Caco-2 (cell line): Measurements from ENCODE around the gene CHST14. TPM values are rescaled to one million over a fixed set of nuclear protein-coding genes. Genes with fewer than 3 reads are reported as not detected.

Experiments
- BruUV-seq: library from RNA; stranded (reverse); fragments of 400-500 nt; replicated peaks from 2 replicates; lab custom pipeline; 2021; lab: Mats Ljungman, UMichigan
- CTCF ChIA-PET: fragments of 300-600 bp; sonication (Branson Sonifier 250); formaldehyde crosslinking; loops from one replicate; lab custom pipeline; 2022; ENCODE audit warnings: antibody characterized with exemption; lab: Charles Lee
- POLR2A ChIA-PET: fragments of 300-600 bp; sonication (Branson Sonifier 250); formaldehyde crosslinking; loops from one replicate; lab custom pipeline; 2022; ENCODE audit warnings: antibody characterized with exemption; lab: Charles Lee
- DNase-seq, 2 experiments: peaks; one replicate each; pipeline versions ENCODE4 v3.0.0 to v3.0.0-alpha.2; 2020 to 2022
- H3K27me3 ChIP-seq: replicated peaks from 2 replicates; pipeline ENCODE4 v1.6.0; 2011; ENCODE audit warnings: low read length; ENCODE audit not compliant: control insufficient read depth, insufficient read depth
- H3K36me3 ChIP-seq: 2 replicates; pipeline ENCODE4 v1.5.1; 2011; ENCODE audit warnings: low read length; ENCODE audit not compliant: control insufficient read depth, insufficient read depth
- H3K4me1 ChIP-seq: fragments of 250-450 bp; sonication (Bioruptor Pico); 2 replicates; pipeline ENCODE4 v1.5.1; 2020; ENCODE audit warnings: mild to moderate bottlenecking
- H3K4me3 ChIP-seq: 2 replicates; pipeline ENCODE4 v1.5.1; 2011; ENCODE audit warnings: low read depth, mild to moderate bottlenecking, control low read depth, low read length
- H3K9me3 ChIP-seq: fragments of 250-450 bp; sonication (Bioruptor Pico); 2 replicates; pipeline ENCODE4 v1.5.1; 2020; ENCODE audit warnings: mild to moderate bottlenecking, moderate library complexity
- H3K27ac Mint-ChIP-seq: one replicate; pipeline ENCODE4 v1.8.0; 2022; ENCODE audit warnings: mixed read lengths; ENCODE audit not compliant: unreplicated experiment
- H3K27me3 Mint-ChIP-seq: one replicate; pipeline ENCODE4 v1.8.0; 2022; ENCODE audit warnings: mixed read lengths; ENCODE audit not compliant: insufficient read depth, unreplicated experiment
- H3K36me3 Mint-ChIP-seq: one replicate; pipeline ENCODE4 v1.8.0; 2022; ENCODE audit warnings: mild to moderate bottlenecking, mixed read lengths; ENCODE audit not compliant: insufficient read depth, unreplicated experiment
- H3K4me1 Mint-ChIP-seq: one replicate; pipeline ENCODE4 v1.8.0; 2022; ENCODE audit warnings: low read depth, mixed read lengths; ENCODE audit not compliant: unreplicated experiment
- H3K4me3 Mint-ChIP-seq: one replicate; pipeline ENCODE4 v1.8.0; 2022; ENCODE audit warnings: mild to moderate bottlenecking, moderate library complexity, mixed read lengths; ENCODE audit not compliant: unreplicated experiment
- H3K9me3 Mint-ChIP-seq: one replicate; pipeline ENCODE4 v1.8.0; 2022; ENCODE audit warnings: mixed read lengths; ENCODE audit not compliant: unreplicated experiment
- intact Hi-C: fragments of 100-400 bp; cut with micrococcal nuclease; formaldehyde crosslinking; loops from one replicate; pipeline ENCODE4 v1.10.0; 2022; ENCODE audit not compliant: unreplicated experiment
- total RNA-seq: library from RNA; stranded (reverse); gene quantifications from 2 replicates; pipeline ENCODE4 v1.2.3, GENCODE V29; 2022
- TF ChIP-seq, protein P1 (sequence below), 2 experiments: fragments of 200-600 bp in 1 of 2; IDR thresholded peaks; 1 replicate in 1 of 2; 2 replicates in 1 of 2; pipeline versions ENCODE4 v1.5.1 to v1.8.0; 2011 to 2022; ENCODE audit warnings: antibody characterized with exemption in 1 of 2, control low read depth in 1 of 2, inconsistent platforms in 1 of 2, low read depth in 1 of 2, low read length in 1 of 2, mild to moderate bottlenecking in 1 of 2, moderate library complexity in 1 of 2; ENCODE audit not compliant: insufficient read depth in 1 of 2, severe bottlenecking in 1 of 2, unreplicated experiment in 1 of 2

CHST14 gene
- total RNA-seq, 1 experiment from 2014 or later: 19.6 TPM

DNA sequence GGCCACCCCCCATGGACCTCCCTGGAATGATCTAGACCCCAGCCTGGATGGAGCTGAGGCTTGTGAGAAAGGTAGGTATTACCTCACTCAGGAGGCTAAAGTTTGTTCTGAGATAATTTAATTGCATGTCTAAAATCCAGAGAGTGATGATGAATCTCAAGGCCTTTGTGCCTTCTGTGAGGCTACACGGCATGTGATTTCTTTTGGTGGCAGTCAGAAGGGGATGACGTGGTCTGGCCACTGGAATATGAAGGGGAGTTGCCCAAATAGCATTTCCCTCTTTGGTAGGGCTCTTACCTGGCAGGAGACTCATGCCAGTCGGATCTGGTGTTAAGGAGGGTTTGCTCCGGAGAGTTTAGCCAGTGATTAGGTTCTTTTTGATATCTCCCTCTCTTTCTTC, 27.5 kb upstream of the CHST14 start:
- no peaks in the 10 kb centered on the region for H3K36me3 ChIP-seq
- no peak for DNase-seq
- peaks cover 19% of the 10 kb centered on the region for H3K4me1 Mint-ChIP-seq
- peaks cover 11% of the 10 kb centered on the region for H3K4me1 ChIP-seq
- CTCF ChIA-PET: no interaction called here
- peaks cover 16% of the 10 kb centered on the region for H3K36me3 Mint-ChIP-seq
- no peak overlapping the region for H3K27ac Mint-ChIP-seq
- peak overlapping the region; percentile 79 for H3K4me3 Mint-ChIP-seq
- no peaks in the 10 kb centered on the region for H3K9me3 Mint-ChIP-seq
- H3K27me3 ChIP-seq: no peaks in the 10 kb centered on the region
- H3K9me3 ChIP-seq: no peaks in the 10 kb centered on the region
- TF ChIP-seq, protein P1, sequence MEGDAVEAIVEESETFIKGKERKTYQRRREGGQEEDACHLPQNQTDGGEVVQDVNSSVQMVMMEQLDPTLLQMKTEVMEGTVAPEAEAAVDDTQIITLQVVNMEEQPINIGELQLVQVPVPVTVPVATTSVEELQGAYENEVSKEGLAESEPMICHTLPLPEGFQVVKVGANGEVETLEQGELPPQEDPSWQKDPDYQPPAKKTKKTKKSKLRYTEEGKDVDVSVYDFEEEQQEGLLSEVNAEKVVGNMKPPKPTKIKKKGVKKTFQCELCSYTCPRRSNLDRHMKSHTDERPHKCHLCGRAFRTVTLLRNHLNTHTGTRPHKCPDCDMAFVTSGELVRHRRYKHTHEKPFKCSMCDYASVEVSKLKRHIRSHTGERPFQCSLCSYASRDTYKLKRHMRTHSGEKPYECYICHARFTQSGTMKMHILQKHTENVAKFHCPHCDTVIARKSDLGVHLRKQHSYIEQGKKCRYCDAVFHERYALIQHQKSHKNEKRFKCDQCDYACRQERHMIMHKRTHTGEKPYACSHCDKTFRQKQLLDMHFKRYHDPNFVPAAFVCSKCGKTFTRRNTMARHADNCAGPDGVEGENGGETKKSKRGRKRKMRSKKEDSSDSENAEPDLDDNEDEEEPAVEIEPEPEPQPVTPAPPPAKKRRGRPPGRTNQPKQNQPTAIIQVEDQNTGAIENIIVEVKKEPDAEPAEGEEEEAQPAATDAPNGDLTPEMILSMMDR (IDR thresholded peaks at IDR 0.05; ENCODE audit: insufficient read depth in 1 of 2, low read depth in 1 of 2, low read length in 1 of 2, severe bottlenecking in 1 of 2, unreplicated experiment in 1 of 2): no peak
- H3K27me3 Mint-ChIP-seq: no peaks in the 10 kb centered on the region
- H3K4me3 ChIP-seq: no peak overlapping the region
- POLR2A ChIA-PET: no interaction called here
- intact Hi-C loops: no loop called here
- no TSS peak for BruUV-seq

DNA sequence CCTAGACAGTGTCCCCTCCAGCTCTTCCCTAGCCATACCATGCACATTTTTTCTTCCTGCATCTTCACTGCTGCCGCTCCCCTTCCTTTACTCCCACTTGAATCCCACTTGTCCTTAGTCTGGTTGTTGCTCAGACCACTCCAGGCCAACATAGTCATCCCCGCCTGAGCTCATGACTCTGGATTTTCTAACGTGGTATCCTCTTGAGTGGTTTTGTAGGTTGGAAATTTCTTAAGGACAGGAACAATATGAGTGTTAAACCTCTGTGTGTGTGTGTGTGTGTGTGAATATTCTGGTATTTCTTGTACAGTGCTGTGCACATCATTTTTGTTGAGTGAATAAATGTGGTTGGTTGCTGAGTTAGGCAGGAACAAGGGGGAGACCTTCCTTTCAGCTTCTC, 26.9 kb upstream of the CHST14 start:
- H3K4me1 ChIP-seq: peaks cover 11% of the 10 kb centered on the region
- H3K9me3 Mint-ChIP-seq: no peaks in the 10 kb centered on the region
- no peaks in the 10 kb centered on the region for H3K36me3 ChIP-seq
- no TSS peak for BruUV-seq
- peak overlapping the region; percentile 11 for H3K27ac Mint-ChIP-seq
- peaks cover 19% of the 10 kb centered on the region for H3K4me1 Mint-ChIP-seq
- no peaks in the 10 kb centered on the region for H3K9me3 ChIP-seq
- H3K4me3 ChIP-seq: no peak overlapping the region
- ChIA-PET POLR2A (no interaction called here), CTCF (no interaction called here)
- TF ChIP-seq, protein P1 (IDR thresholded peaks at IDR 0.05; ENCODE audit: insufficient read depth in 1 of 2, low read depth in 1 of 2, low read length in 1 of 2, severe bottlenecking in 1 of 2, unreplicated experiment in 1 of 2): no peak
- no peaks in the 10 kb centered on the region for H3K27me3 ChIP-seq
- H3K36me3 Mint-ChIP-seq: peaks cover 16% of the 10 kb centered on the region
- peak overlapping the region; percentile 79 for H3K4me3 Mint-ChIP-seq
- no peak for DNase-seq
- intact Hi-C loops: no loop called here
- no peaks in the 10 kb centered on the region for H3K27me3 Mint-ChIP-seq

DNA sequence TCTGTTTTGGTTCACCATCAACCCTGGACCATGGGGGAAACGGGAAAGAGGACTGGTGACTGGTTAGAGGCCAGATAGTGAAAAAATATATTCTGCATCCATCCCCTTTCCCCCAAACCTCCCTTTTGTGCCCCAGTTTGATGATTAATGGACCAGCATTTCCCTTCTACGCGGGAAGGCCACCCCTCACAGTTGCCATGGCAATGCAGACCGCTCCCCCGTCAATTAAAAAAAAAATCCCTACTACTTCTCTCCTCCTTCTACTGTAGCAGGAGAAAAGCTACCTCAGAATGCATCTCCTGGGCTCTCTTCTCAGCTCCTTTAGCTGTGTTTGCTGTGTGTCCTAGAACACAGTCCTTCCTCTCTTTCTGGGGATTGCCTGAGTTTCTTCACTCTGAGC, 26.0 kb upstream of the CHST14 start:
- no peaks in the 10 kb centered on the region for H3K36me3 ChIP-seq
- BruUV-seq: no TSS peak
- H3K4me1 Mint-ChIP-seq: peaks cover 18% of the 10 kb centered on the region
- no peaks in the 10 kb centered on the region for H3K9me3 Mint-ChIP-seq
- H3K4me3 Mint-ChIP-seq: no peak overlapping the region
- TF ChIP-seq, protein P1 (IDR thresholded peaks at IDR 0.05; ENCODE audit: insufficient read depth in 1 of 2, low read depth in 1 of 2, low read length in 1 of 2, severe bottlenecking in 1 of 2, unreplicated experiment in 1 of 2): no peak
- H3K27me3 Mint-ChIP-seq: no peaks in the 10 kb centered on the region
- ChIA-PET POLR2A (interaction anchor here (0.6 kb wide), 3 partner anchors 9 to 299 kb away, joined by 8 to 9 read pairs (median 9); no protein-coding TSS in a partner anchor), CTCF (no interaction called here)
- peaks cover 11% of the 10 kb centered on the region; the same call in 1 of the 2 replicates for H3K4me1 ChIP-seq
- no peak overlapping the region for H3K27ac Mint-ChIP-seq
- DNase-seq: no peak
- H3K27me3 ChIP-seq: no peaks in the 10 kb centered on the region
- intact Hi-C loops: no loop called here
- no peaks in the 10 kb centered on the region for H3K9me3 ChIP-seq
- H3K4me3 ChIP-seq: no peak overlapping the region
- peaks cover 16% of the 10 kb centered on the region for H3K36me3 Mint-ChIP-seq
